Transverse colon (tissue), 4 donors: Measurements from ENCODE around the gene ALKBH4.
"Not testable (repeated sequence)": the region's sequence is repeated elsewhere in the genome, so short reads cannot be mapped to it uniquely, and the experiment has no call there.

Experiments used
- CTCF ChIP-seq, 5 experiments: fragments of 200-600 bp in 3 of 5; fragments of 450-650 bp in 2 of 5; sonication (generic) in 3 of 5; IDR thresholded peaks; 1 replicate in 2 of 5; 2 replicates in 3 of 5; pipeline ENCODE4 v1.5.1; 2016 to 2017; ENCODE audit warnings: antibody characterized with exemption in 5 of 5, inconsistent platforms in 3 of 5, mild to moderate bottlenecking in 2 of 5, moderate library complexity in 1 of 5
- EP300 ChIP-seq: sonication (generic); formaldehyde crosslinking; IDR thresholded peaks from one replicate; pipeline ENCODE4 v1.6.1; 2017; ENCODE audit warnings: antibody characterized with exemption, low read depth
- POLR2AphosphoS5 ChIP-seq, 3 donors: sonication (generic); formaldehyde crosslinking; IDR thresholded peaks; one replicate each; pipeline ENCODE4 v1.6.1; 2016; ENCODE audit warnings: antibody characterized with exemption in 3 of 3

- not testable (repeated sequence) for TF ChIP-seq POLR2AphosphoS5 (IDR thresholded peaks at IDR 0.05); EP300; CTCF (IDR thresholded peaks at IDR 0.05)
These were observed 56.1 kb downstream of the ALKBH4 start for GRCh38 chr7:102408530-102408929.
